ENCODE data around the gene DOCK11. TPM values are rescaled to one million over a fixed set of nuclear protein-coding genes. Genes with fewer than 3 reads are reported as not detected.

Gene DOCK11
- total and polyA plus RNA-seq, 2 donors (not counting 1 experiment from before 2014, with no cell fraction given), result 40.1 to 85.3 TPM

DNA sequence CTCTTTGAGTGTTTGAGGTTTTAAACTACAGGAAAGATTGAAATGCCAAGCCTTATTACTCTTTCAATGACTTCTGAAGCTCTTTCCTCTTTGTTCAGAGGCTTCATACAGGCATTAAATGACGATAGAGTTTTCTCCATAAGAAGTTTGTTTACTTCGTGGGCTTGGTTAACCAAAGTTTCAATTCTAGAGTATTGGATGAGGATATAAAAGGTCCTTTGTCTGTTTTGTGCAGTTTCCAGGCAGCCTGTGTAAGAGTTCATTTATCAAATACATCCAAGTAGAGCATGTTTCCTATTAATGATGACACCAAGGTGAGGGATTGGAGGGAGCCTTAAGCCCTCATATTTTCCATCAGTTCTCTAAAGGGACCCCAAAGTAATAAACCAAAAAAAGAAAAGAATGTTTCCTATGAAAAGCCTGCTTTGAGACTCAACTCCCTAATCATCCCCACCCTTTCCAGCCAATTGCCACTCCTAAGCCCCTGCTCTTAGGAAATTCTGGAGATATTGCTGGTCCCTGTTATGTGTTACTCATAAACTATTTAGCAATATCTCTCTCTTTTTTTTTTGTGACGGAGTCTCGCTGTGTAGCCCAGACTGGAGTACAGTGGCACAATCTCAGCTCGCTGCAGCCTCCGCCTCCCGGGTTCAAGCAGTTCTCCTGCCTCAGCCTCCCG, 125.6 kb downstream of the DOCK11 start:
- Histone ChIP-seq H3K4me3 (replicated peaks in 1 of 4; ENCODE audit: control extremely low read depth in 1 of 4, insufficient read depth in 1 of 4, low read depth in 3 of 4, low read length in 4 of 4) (no peak overlapping the region), H3K9me3 (ENCODE audit: control insufficient read depth, insufficient read depth, low read depth, low read length) (no peaks in the 10 kb centered on the region), H3K27me3 (ENCODE audit: control insufficient read depth, insufficient read depth, low read length) (no peaks in the 10 kb centered on the region), H2AFZ (ENCODE audit: low read length) (no peak overlapping the region), H3K4me2 (ENCODE audit: extremely low read depth, insufficient read depth, low read length) (no peak overlapping the region), H3K4me1 (ENCODE audit: control insufficient read depth, extremely low read depth, insufficient read depth, low read length) (no peaks in the 10 kb centered on the region), H3K36me3 (ENCODE audit: control insufficient read depth, insufficient read depth, low read length) (no peaks in the 10 kb centered on the region), H4K20me1 (ENCODE audit: control insufficient read depth, extremely low read depth, insufficient read depth, low read length) (no peaks in the 10 kb centered on the region), H3K79me2 (ENCODE audit: control insufficient read depth, insufficient read depth, low read length) (no peaks in the 10 kb centered on the region), H3K9ac (ENCODE audit: insufficient read depth, low read length) (no peak overlapping the region), H3K27ac (ENCODE audit: insufficient read depth, low read length) (no peak overlapping the region)
- TF ChIP-seq, protein P1, sequence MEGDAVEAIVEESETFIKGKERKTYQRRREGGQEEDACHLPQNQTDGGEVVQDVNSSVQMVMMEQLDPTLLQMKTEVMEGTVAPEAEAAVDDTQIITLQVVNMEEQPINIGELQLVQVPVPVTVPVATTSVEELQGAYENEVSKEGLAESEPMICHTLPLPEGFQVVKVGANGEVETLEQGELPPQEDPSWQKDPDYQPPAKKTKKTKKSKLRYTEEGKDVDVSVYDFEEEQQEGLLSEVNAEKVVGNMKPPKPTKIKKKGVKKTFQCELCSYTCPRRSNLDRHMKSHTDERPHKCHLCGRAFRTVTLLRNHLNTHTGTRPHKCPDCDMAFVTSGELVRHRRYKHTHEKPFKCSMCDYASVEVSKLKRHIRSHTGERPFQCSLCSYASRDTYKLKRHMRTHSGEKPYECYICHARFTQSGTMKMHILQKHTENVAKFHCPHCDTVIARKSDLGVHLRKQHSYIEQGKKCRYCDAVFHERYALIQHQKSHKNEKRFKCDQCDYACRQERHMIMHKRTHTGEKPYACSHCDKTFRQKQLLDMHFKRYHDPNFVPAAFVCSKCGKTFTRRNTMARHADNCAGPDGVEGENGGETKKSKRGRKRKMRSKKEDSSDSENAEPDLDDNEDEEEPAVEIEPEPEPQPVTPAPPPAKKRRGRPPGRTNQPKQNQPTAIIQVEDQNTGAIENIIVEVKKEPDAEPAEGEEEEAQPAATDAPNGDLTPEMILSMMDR (conservative IDR thresholded peaks at IDR 0.05 in 1 of 2, IDR thresholded peaks at IDR 0.05 in 1 of 2; ENCODE audit: low read depth in 1 of 2, low read length in 2 of 2), result no peak
- TF ChIP-seq EZH2 (IDR thresholded peaks at IDR 0.05; ENCODE audit: low read length, missing control alignments), result no peak
- no peak for DNase-seq (ENCODE audit: low read depth in 2 of 2)

DNA sequence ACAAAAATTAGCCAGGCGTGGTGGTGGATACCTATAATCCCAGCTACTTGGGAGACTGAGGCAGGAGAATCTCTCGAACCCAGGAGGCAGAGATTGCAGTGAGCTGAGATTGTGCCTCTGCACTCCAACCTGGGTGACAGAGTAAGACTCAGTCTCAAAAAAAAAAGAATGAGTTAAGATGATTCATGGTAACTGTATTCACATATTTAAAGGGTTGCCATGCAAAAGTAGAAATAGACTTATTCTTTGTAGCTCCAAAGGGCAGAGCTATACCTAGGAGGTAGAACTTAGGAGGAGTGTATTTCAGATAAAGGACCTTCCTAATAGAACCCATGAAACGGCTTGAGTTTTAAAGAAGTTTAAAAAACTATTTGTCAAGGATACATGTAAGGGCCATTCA, 127.4 kb downstream of the DOCK11 start:
- Histone ChIP-seq H3K4me3 (replicated peaks in 1 of 4; ENCODE audit: control extremely low read depth in 1 of 4, insufficient read depth in 1 of 4, low read depth in 3 of 4, low read length in 4 of 4) (no peak overlapping the region), H2AFZ (ENCODE audit: low read length) (no peak overlapping the region), H3K9me3 (ENCODE audit: control insufficient read depth, insufficient read depth, low read depth, low read length) (no peaks in the 10 kb centered on the region), H3K27ac (ENCODE audit: insufficient read depth, low read length) (no peak overlapping the region), H3K4me1 (ENCODE audit: control insufficient read depth, extremely low read depth, insufficient read depth, low read length) (no peaks in the 10 kb centered on the region), H3K36me3 (ENCODE audit: control insufficient read depth, insufficient read depth, low read length) (no peaks in the 10 kb centered on the region), H3K79me2 (ENCODE audit: control insufficient read depth, insufficient read depth, low read length) (no peaks in the 10 kb centered on the region), H4K20me1 (ENCODE audit: control insufficient read depth, extremely low read depth, insufficient read depth, low read length) (no peaks in the 10 kb centered on the region), H3K4me2 (ENCODE audit: extremely low read depth, insufficient read depth, low read length) (no peak overlapping the region), H3K27me3 (ENCODE audit: control insufficient read depth, insufficient read depth, low read length) (no peaks in the 10 kb centered on the region), H3K9ac (ENCODE audit: insufficient read depth, low read length) (no peak overlapping the region)
- TF ChIP-seq, protein P1 (conservative IDR thresholded peaks at IDR 0.05 in 1 of 2, IDR thresholded peaks at IDR 0.05 in 1 of 2; ENCODE audit: low read depth in 1 of 2, low read length in 2 of 2), result no peak
- TF ChIP-seq EZH2 (IDR thresholded peaks at IDR 0.05; ENCODE audit: low read length, missing control alignments), result no peak
- no peak for DNase-seq (ENCODE audit: low read depth in 2 of 2)

DNA sequence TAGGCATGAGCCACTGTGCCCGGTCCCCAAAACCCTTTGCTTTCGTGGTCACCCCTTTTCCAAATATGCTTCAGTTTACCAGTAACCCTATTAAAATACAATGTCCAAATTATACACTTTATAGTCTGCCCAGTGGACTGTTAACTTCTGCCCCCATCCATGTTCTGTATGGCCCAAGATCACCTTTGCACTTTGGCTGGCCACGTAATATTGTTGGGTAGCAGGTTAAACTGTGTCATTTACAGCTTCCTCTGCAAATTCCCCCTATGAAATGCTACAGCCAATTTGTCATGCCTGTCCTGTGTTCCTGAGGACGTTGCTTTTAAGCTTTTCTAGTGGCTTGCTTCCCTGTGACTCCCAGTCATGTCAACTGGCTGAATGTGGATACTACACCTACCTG, 130.7 kb downstream of the DOCK11 start:
- H3K79me2 ChIP-seq (ENCODE audit: control insufficient read depth, insufficient read depth, low read length), result no peaks in the 10 kb centered on the region
- no peaks in the 10 kb centered on the region for H3K4me1 ChIP-seq (ENCODE audit: control insufficient read depth, extremely low read depth, insufficient read depth, low read length)

More for the DNA sequence above, 130.7 kb downstream of the DOCK11 start:
- Histone ChIP-seq H3K4me3 (replicated peaks in 1 of 4; ENCODE audit: control extremely low read depth in 1 of 4, insufficient read depth in 1 of 4, low read depth in 3 of 4, low read length in 4 of 4) (no peak overlapping the region), H3K9me3 (ENCODE audit: control insufficient read depth, insufficient read depth, low read depth, low read length) (no peaks in the 10 kb centered on the region), H4K20me1 (ENCODE audit: control insufficient read depth, extremely low read depth, insufficient read depth, low read length) (no peaks in the 10 kb centered on the region), H3K9ac (ENCODE audit: insufficient read depth, low read length) (no peak overlapping the region), H2AFZ (ENCODE audit: low read length) (no peak overlapping the region), H3K4me2 (ENCODE audit: extremely low read depth, insufficient read depth, low read length) (no peak overlapping the region), H3K27ac (ENCODE audit: insufficient read depth, low read length) (no peak overlapping the region), H3K27me3 (ENCODE audit: control insufficient read depth, insufficient read depth, low read length) (no peaks in the 10 kb centered on the region), H3K36me3 (ENCODE audit: control insufficient read depth, insufficient read depth, low read length) (no peaks in the 10 kb centered on the region)
- DNase-seq (ENCODE audit: low read depth in 2 of 2), result no peak
- TF ChIP-seq, protein P1 (conservative IDR thresholded peaks at IDR 0.05 in 1 of 2, IDR thresholded peaks at IDR 0.05 in 1 of 2; ENCODE audit: low read depth in 1 of 2, low read length in 2 of 2), result no peak

All from fibroblast of lung (primary cell).